Heart right ventricle (tissue), 16 donors: ENCODE results near the gene HCFC2. TPM values are rescaled to one million over a fixed set of nuclear protein-coding genes. Genes with fewer than 3 reads are reported as not detected.

Source experiments
- ATAC-seq, 8 donors: fragments of 200-7000 bp; cut with Tn5 transposase; one replicate each; pipeline ENCODE4 v1.9.1; 2020; ENCODE audit warnings: mild to moderate bottlenecking in 8 of 8, moderate library complexity in 8 of 8, moderate number of reproducible peaks in 1 of 8
- DNase-seq, 2 donors: peaks; one replicate each; pipeline ENCODE4 v3.0.0-alpha.2; 2020
- H3K27ac ChIP-seq, 10 donors: fragments of 200-600 bp; sonication (generic) in 2 of 10; one replicate each; pipeline versions ENCODE4 v1.5.0 to v1.8.0; 2020 to 2022; ENCODE audit warnings: mild to moderate bottlenecking in 3 of 10
- H3K27me3 ChIP-seq, 7 donors: fragments of 200-600 bp; one replicate each; pipeline ENCODE4 v1.8.0; 2021 to 2022; ENCODE audit warnings: mild to moderate bottlenecking in 2 of 7
- H3K36me3 ChIP-seq, 9 donors: fragments of 200-600 bp; sonication (generic) in 1 of 9; one replicate each; pipeline versions ENCODE4 v1.5.0 to v1.8.0; 2020 to 2022; ENCODE audit warnings: mild to moderate bottlenecking in 2 of 9
- H3K4me1 ChIP-seq, 9 donors: fragments of 200-600 bp; sonication (generic) in 1 of 9; one replicate each; pipeline versions ENCODE4 v1.5.0 to v1.8.0; 2020 to 2022; ENCODE audit warnings: mild to moderate bottlenecking in 4 of 9
- H3K4me3 ChIP-seq, 10 donors: fragments of 200-600 bp; sonication (generic) in 2 of 10; one replicate each; pipeline versions ENCODE4 v1.5.0 to v1.8.0; 2020 to 2022; ENCODE audit warnings: mild to moderate bottlenecking in 7 of 10, moderate library complexity in 2 of 10
- H3K9me3 ChIP-seq, 11 donors: fragments of 200-600 bp in 10 of 11; sonication (generic) in 2 of 11; one replicate each; pipeline versions ENCODE4 v1.5.0 to v1.8.0; 2013 to 2022; ENCODE audit warnings: mild to moderate bottlenecking in 2 of 11, control low read depth in 1 of 11, moderate library complexity in 1 of 11
- WGBS, 2 donors: extraction: QIAGEN DNeasy Blood & Tissue Kit; methylation state at CpG; one replicate each; pipeline ENCODE4 v1.1.7; 2013; ENCODE audit warnings: inconsistent platforms in 1 of 2; 5-methylcytosine and 5-hydroxymethylcytosine counted together
- intact Hi-C, 10 donors: fragments of 100-400 bp; cut with DNase I; formaldehyde crosslinking; loops; one replicate each; pipeline versions ENCODE4 v1.11.1 to v1.14.2; 2022
- polyA plus RNA-seq, 2 donors: library from polyadenylated mRNA; stranded (reverse); fragments of 200-250 nt; gene quantifications; one replicate each; pipeline ENCODE4 v1.2.3, GENCODE V29; 2013
- total RNA-seq, 10 donors: library from RNA; stranded (reverse); fragmentation: NEBNext Ultra II Directional in 3 of 10; extraction: Animal tissue kit (Norgen Biotek cat#: 25700) in 3 of 10; gene quantifications; one replicate each; pipeline versions ENCODE4 v1.2.1 to v1.2.4, GENCODE V29; 2021 to 2023
- TF ChIP-seq, protein P1 (sequence below), 9 donors: fragments of 200-600 bp; sonication (generic) in 2 of 9; IDR thresholded peaks; one replicate each; pipeline versions ENCODE4 v1.5.0 to v1.8.0; 2021 to 2022; ENCODE audit warnings: antibody characterized with exemption in 9 of 9, mild to moderate bottlenecking in 5 of 9, moderate library complexity in 1 of 9
- donor health status: Arrhythmogenic right ventricular cardiomyopathy.
- donor health status: ischemic (EF 13 %, LVEDD 7.1; RV severe dilation, severe dysfunction).
- donor health status: healthy with polysubstance abuse.
- donor health status: DM: no; HTN: yes; CAD: no.
- donor health status: DM: no; HTN: no; CAD: no.
- donor health status: ischemic (EF 25% LVEDD 6.9; RV normal size, moderate dysfunction).
- donor health status: ischemic (EF 25% LVEDD 5.7; RV mildly dilated, moderate dysfunction).
- donor health status: healthy.
- donor health status: DM: yes; HTN: yes; CAD: no.
- donor health status: Ischemic cardiomyopathy.
- donor health status: ischemic (EF 35%, LVEDD 5.7; RV mildly dilated, moderate dysfunction).
- donor health status: nonischemic (EF 11% LVEDD 7.7; RV severe dilation, severe dysfunction).
- donor health status: DM: yes; HTN: yes; CAD: no.
- donor health status: PGD.
- donor health status: ischemic (EF 29% LVEDD 5.4; RV normal size, mild dysfunction).
- donor health status: nonischemic (EF 23%, LVEDD 6.1; RV moderate dilation, normal function).

The HCFC2 gene
- total and polyA plus RNA-seq, 12 donors = 5.1 to 13.6 (median 11.2) TPM

DNA sequence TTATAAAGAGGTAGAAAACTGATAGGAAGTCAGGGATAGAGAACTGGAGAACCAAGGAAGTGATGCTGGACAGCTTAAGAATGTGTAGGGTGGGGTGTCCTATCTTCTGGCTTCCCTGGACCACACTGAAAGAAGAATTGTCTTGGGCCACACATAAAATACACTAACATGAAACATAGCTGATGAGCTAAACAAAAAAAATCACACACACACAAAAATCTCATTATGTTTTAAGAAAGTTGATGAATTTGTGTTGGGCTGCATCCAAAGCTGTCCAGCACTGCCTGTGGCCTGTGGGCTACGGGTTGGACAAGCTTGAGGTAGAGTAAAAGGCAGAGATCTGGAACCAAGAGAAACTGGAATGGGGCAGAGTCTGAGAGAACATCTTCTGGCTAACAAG is 21.8 kb upstream of the HCFC2 start:
- no peaks in the 10 kb centered on the region for H3K27me3 ChIP-seq
- 85 to 89% methylated on average over 1 of the region's 1 CpG for WGBS, 2 donors
- DNase-seq = no peak
- H3K4me1 ChIP-seq = peaks cover 0 to 25% (median 12%) of the 10 kb centered on the region in 9 donors
- H3K9me3 ChIP-seq = peaks cover 0 to 3% (median 0%) of the 10 kb centered on the region in 11 donors
- intact Hi-C loops = no loop called here
- H3K27ac ChIP-seq = no peak overlapping the region
- TF ChIP-seq, protein P1, sequence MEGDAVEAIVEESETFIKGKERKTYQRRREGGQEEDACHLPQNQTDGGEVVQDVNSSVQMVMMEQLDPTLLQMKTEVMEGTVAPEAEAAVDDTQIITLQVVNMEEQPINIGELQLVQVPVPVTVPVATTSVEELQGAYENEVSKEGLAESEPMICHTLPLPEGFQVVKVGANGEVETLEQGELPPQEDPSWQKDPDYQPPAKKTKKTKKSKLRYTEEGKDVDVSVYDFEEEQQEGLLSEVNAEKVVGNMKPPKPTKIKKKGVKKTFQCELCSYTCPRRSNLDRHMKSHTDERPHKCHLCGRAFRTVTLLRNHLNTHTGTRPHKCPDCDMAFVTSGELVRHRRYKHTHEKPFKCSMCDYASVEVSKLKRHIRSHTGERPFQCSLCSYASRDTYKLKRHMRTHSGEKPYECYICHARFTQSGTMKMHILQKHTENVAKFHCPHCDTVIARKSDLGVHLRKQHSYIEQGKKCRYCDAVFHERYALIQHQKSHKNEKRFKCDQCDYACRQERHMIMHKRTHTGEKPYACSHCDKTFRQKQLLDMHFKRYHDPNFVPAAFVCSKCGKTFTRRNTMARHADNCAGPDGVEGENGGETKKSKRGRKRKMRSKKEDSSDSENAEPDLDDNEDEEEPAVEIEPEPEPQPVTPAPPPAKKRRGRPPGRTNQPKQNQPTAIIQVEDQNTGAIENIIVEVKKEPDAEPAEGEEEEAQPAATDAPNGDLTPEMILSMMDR (IDR thresholded peaks at IDR 0.05) = no peak
- no peak overlapping the region for H3K4me3 ChIP-seq
- peaks cover 0 to 3% (median 0%) of the 10 kb centered on the region in 9 donors for H3K36me3 ChIP-seq
- ATAC-seq = no peak

DNA sequence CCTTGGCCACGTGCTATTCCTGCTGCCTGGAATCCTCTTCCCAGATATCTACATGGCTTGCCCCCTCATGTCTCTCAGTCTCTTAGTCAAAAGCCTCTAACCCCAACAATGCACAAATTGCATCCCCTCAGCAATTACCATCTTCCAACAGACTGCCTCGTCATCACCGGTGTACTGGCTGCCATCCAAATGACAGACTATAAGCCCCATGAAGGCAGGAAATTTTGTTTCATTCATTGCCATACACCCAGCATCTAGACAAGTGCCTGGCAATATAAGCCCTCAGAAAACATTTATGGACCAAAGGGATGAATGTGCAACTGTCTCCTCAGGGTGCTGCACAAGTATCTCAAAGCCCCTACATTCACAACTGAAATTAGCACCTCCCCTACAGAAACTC is 20.2 kb upstream of the HCFC2 start:
- peaks cover 0 to 2% (median 0%) of the 10 kb centered on the region in 7 donors for H3K27me3 ChIP-seq
- ATAC-seq = no peak
- TF ChIP-seq, protein P1 (IDR thresholded peaks at IDR 0.05) = no peak
- H3K27ac ChIP-seq = no peak overlapping the region
- H3K4me3 ChIP-seq = no peak overlapping the region
- intact Hi-C loops = no loop called here
- WGBS, 2 donors = 88 to 90% methylated on average over 3 of the region's 3 CpGs
- peaks cover 0 to 3% (median 0%) of the 10 kb centered on the region in 11 donors for H3K9me3 ChIP-seq
- no peak for DNase-seq
- H3K4me1 ChIP-seq = peaks cover 0 to 37% (median 16%) of the 10 kb centered on the region in 9 donors
- H3K36me3 ChIP-seq = peaks cover 0 to 3% (median 0%) of the 10 kb centered on the region in 9 donors

DNA sequence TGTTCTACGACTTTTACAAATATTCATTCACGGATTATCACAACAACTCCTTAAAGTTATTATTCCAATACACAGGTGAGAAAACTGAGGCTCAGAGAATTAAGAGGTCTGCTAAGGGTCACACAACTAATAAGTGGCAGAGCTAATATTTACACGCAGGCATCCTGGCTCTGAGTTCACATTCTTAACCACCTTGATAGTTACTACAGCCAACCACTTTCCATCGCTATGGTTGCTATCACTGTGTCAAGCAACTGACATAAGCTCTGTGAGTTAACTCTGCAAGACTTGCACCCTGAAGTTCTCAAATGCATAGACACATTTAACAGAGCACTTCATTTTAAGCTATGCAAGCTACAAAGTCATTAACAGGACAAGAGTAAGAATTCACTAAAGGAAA is 18.0 kb upstream of the HCFC2 start:
- no peak overlapping the region for H3K4me3 ChIP-seq
- intact Hi-C loops = no loop called here
- DNase-seq = no peak
- WGBS, 2 donors = 77 to 81% methylated on average over 4 of the region's 4 CpGs
- TF ChIP-seq, protein P1 (IDR thresholded peaks at IDR 0.05) = no peak
- peaks cover 0 to 50% (median 24%) of the 10 kb centered on the region in 9 donors for H3K4me1 ChIP-seq
- H3K27ac ChIP-seq = peak overlapping the region in 1 of 10 donors; percentile 78
- peaks cover 0 to 3% (median 0%) of the 10 kb centered on the region in 11 donors for H3K9me3 ChIP-seq
- H3K27me3 ChIP-seq = peaks cover 0 to 21% (median 0%) of the 10 kb centered on the region in 7 donors
- ATAC-seq = peak in 4 of 8 donors; percentile 27 to 54 (median 40)
- H3K36me3 ChIP-seq = peaks cover 0 to 3% (median 0%) of the 10 kb centered on the region in 9 donors

DNA sequence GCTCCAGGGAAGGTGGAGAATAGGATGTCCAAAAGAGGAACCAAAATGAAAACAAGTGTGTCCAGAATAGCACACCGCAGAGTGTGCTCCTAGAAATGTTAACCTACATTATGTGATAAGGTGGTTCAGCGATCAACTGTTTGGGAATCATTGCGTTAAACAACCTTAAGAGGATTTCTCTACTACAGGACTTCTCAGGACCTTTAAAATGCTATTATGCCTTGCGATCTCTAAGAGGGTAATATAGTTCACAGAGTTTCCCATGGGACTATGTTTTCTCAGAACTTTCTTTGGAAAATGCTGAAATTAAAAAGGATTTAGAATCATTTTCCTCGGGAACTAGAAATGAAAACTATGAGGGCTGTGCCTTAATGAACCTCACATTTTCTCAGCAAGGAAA is 16.2 kb upstream of the HCFC2 start:
- H3K9me3 ChIP-seq = no peaks in the 10 kb centered on the region
- no peak for DNase-seq
- ATAC-seq = no peak
- intact Hi-C loops = no loop called here
- H3K36me3 ChIP-seq = no peaks in the 10 kb centered on the region
- TF ChIP-seq, protein P1 (IDR thresholded peaks at IDR 0.05) = no peak
- H3K27ac ChIP-seq = peak overlapping the region in 2 of 10 donors; percentile 9 to 21
- peak overlapping the region in 5 of 10 donors; percentile 51 to 60 (median 57) for H3K4me3 ChIP-seq
- WGBS, 2 donors = 60 to 68% methylated on average over 5 of the region's 5 CpGs
- H3K27me3 ChIP-seq = peaks cover 0 to 27% (median 0%) of the 10 kb centered on the region in 7 donors
- H3K4me1 ChIP-seq = peaks cover 0 to 50% (median 24%) of the 10 kb centered on the region in 9 donors
